HS-27A (cell line): Measurements from ENCODE around the gene TEX12.
"Not testable (repeated sequence)": the region's sequence is repeated elsewhere in the genome, so short reads cannot be mapped to it uniquely, and the experiment has no call there.

ENCODE experiments used
- DNase-seq: peaks from one replicate; pipeline ENCODE4 v3.0.0-alpha.2; 2012; ENCODE audit warnings: low read depth, missing footprints

Gene TEX12

DNA sequence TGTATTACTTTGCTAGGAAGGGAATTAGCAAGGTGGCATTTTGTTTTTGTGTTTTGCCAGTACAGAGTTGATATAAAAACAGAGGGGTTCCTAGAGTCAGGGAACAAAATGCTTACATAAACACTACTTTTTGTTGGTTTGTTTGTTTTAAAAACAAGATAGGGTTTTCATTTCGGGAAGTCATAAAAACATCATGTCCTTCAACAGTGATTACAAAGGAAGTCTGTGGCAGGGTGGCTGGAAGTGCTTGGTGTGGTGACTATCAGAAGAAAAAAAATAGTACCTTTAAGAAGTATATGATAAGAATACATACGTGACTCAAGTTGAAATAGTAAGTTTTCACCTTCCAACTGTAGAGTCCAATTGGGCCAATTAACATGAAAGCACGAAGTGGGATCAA, 2.1 kb upstream of the TEX12 start:
- DNase-seq: no peak

- no peak for DNase-seq
Measured at GRCh38 chr11:112166562-112166961, 610 bp upstream of the TEX12 start.

DNA sequence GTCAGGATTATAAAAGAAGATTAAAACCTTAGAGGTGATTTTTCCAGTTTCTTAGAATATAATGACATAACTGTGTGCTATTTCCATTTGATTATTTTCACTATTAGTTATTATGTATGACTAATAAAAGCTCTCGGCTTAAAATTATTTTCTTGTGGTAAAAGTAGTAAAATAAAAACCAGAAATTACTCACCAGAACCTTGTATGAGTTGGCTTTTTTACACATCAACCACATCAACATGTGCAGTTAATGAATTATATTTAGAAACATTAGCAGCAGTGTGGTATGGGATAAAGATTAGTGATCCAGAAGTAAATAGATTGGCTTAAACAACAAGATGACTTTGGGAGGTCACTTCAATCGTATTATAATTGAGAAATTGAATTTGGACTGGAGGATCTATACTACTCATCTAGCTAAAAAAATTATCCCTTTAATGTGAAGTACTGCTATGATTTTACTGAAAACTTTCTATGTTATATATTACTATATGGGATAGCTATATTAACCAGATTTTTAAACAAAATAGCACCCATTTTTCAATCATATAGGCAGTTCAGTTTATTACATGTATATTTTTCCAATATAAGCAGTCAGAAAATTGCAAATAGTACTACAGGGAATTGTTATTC, 5.3 kb downstream of the TEX12 start:
- DNase-seq: no peak

- no peak for DNase-seq
Measured at GRCh38 chr11:112173152-112173551, 6.0 kb downstream of the TEX12 start.

DNA sequence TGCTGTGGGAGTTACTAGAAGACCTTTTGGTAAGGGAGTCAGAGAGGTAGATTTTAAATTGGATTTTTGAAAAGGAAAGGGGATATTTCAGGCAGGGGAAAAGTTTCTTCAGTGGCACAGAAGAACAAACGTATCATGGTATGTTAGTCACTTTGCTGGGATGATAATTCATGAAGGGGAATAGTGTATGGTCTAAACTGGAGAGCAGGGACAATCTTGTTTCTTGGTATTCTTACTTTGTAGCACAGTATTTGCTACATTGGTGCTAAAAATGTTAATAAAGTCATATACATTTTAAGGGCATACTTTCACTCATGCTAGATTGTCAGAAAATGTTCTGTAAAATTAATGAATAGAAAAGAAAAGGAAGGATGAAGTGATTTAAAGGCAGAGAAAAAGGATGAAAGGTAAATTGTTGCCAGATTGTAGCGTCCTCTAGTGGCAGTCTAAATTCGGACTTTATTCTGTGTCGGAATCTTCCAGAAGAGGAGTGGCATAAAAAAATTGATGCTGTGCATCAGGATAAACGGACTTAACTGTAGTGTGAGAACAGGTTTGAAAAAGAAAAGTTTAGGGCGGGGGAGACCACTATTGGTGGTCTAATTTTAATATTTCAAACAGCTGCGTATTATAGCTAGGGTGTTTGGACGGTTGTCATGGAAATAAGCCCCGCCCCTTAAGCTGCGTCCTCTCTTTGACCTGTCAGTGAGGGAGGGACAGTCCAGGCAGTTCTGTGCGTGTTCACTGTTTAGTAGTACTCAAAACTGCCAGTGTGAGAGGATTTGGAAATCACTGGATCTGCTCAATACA, 7.8 kb downstream of the TEX12 start, which contains the start of gene BCO2:
Gene BCO2 (plus strand): TSS at position 724 of the 810 bp plus-strand sequence. CDS start 90 bp downstream, outside the sequence.
- no peak for DNase-seq

DNA sequence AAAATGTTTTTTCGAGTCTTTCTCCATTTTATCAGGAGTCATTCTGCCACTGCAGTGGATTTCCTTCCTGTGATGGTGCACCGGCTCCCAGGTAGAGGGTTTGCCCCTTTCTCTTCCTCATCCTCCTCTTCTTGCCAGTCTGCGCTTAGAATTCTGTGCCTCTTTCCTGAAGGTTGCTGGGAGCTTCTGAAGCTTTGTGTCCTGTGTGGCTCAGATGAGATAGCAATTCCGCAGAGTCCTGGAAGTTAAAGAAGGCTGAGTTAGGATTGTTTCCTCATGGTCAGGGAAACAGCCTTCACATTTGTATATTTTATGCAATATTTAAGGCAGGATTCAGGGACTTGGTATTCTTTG, 8.4 kb downstream of the TEX12 start:
- DNase-seq: no peak

GRCh38 chr11:112176077-112176476, 8.9 kb downstream of the TEX12 start:
- DNase-seq: no peak

GRCh38 chr11:112177589-112177988, 10.4 kb downstream of the TEX12 start:
- no peak for DNase-seq

- no peak for DNase-seq
Measured at GRCh38 chr11:112178428-112178827, 11.3 kb downstream of the TEX12 start.

DNA sequence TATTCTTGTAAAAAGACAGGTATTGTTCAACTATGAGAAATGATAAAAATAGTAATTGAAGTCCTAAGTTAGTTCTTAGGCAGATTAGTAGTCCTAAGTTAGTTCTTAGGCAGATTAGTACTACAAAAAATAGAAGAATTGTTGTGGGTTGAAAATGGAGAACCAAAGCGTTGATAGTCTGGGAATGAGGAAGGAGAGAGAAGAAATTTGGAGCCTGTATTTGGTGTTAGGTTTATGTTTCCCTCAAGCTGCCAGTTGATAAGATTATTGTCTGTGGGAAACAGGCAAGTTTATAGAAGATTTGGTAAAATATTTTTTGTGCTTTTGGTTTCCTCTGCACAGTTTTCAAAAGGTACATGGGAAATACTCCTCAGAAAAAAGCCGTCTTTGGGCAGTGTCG, 11.8 kb downstream of the TEX12 start:
- DNase-seq: no peak

DNA sequence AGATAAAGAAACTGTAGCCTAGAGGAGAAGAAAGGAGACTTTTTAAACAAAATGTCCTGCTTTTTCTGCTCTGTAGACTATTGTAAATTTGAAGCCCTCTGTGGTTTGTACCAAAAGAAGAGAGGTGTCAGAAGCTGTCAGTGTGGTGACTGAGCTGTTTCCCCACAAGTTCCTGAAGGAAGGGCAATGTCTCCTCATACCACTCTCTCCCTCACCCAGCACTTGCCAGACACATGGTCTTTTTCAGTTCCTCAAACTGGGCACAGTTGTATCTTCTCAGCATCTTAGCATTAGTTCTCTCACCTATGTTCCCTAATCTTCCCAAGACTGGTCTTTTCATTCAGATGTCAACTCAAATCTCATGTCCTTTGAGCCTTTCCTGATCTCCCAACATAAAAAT, 12.4 kb downstream of the TEX12 start:
- no peak for DNase-seq

DNA sequence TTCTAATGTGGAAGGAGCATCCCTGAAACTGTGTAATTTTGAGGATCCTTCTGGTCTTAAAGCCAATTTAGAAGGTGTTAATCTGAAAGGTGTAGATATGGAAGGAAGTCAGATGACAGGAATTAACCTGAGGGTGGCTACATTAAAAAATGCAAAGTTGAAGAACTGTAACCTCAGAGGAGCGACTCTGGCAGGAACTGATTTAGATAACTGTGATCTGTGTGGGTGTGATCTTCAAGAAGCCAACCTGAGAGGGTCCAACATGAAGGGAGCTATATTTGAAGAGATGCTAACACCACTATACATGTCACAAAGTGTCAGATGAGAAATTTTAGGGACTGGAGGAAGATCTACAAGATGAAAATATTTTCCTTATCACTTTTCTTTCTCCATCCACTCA, 15.7 kb downstream of the TEX12 start:
- no peak for DNase-seq

GRCh38 chr11:112185883-112186282, 18.7 kb downstream of the TEX12 start:
- DNase-seq: no peak

DNA sequence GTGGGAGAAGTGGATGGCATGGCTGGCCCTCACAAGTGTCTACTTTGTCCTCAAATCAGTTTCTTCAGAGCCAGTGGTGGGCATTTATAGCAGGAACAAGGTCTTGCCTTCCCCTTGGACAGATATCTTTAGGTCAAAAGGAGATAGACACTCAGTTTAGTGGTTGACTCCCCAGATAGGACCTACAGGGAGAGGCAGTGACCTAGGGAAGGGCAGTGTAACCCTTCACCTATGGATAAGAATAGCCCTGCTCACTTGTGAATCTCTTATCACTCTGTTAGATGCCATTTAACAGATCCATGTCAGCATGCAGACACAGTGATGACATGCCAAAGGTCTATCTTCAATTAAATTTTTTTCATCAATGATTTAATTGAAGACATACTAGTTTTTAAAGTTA, 19.1 kb downstream of the TEX12 start:
- no peak for DNase-seq

DNA sequence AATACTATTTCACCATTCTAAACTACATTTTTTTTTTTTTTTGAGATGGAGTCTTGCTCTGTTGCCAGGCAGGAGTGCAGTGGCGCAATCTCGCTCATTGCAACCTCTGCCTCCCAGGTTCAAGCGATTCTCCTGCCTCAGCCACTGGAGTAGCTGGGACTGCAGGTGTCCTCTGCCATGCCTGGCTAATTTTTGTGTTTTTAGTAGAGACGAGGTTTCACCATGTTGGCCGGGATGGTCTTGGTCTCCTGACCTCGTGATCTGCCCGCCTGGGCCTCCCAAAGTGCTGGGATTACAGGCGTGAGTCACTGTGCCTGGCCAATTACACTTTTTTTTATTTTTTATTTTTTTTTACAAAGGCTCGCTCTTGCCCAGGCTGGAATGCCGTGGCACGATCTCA, 27.9 kb downstream of the TEX12 start:
- DNase-seq: not testable (repeated sequence)

GRCh38 chr11:112195951-112196351, 28.8 kb downstream of the TEX12 start:
- no peak for DNase-seq

GRCh38 chr11:112196519-112197087, 29.4 kb downstream of the TEX12 start:
- DNase-seq: no peak

DNA sequence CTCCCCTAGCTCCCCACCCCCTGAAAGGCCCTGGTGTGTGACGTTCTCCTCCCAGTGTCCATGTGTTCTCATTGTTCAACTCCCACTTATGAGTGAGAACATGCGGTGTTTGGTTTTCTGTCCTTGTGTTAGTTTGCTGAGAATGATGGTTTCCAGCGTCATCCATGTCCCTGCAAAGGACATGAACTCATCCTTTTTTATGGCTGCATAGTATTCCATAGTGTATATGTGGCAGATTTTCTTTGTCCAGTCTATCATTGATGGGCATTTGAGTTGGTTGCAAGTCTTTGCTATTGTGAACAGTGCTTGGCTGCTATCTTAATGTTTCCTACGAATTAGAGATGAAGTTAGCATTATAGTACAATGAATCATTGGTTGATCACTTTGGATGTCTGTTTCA, 31.9 kb downstream of the TEX12 start:
- DNase-seq: not testable (repeated sequence)

DNA sequence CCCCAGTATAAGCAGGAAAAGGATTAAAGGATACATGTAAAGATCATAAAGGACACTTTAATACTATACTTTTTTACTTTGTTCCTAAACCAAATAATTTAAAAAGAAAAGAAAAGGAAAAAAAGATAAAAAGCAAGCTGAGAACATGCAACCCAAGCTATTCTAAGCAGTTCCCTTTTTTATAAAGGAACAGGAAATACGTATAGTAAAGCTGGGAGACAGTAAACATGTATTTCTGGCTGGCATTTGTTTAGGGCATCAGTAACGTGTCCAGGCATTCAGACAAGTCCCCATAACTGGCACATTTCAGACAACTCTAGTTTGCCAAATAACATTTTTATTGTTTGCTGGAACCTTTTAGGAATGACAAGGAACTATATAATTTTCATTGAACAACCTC, 33.1 kb downstream of the TEX12 start:
- DNase-seq: no peak

- DNase-seq: no peak
Measured at GRCh38 chr11:112206071-112206470, 38.9 kb downstream of the TEX12 start.

GRCh38 chr11:112210890-112211289, 43.7 kb downstream of the TEX12 start:
- no peak for DNase-seq

- DNase-seq: no peak
Measured at GRCh38 chr11:112211536-112211935, 44.4 kb downstream of the TEX12 start.

DNA sequence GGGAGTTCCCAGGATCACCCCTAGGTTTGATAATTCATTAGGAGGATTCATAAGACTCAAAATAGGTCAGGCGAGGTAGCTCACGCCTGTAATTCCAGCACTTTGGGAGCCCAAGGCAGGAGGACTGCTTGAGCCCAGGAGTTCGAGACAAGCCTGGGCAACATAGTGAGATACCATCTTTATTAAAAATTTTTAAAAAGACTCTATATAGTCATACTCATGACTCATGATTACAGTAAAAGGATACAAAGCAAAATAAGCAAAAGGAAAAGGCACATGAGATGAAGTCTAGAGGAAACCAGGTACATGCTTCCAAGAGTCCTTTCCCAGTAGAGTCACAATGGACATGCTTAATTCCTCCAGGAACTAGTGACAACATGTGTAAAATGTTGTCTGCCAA, 45.1 kb downstream of the TEX12 start:
- DNase-seq: no peak
